ENCODE measurements around the gene ZBTB7C. TPM values are rescaled to one million over a fixed set of nuclear protein-coding genes. Genes with fewer than 3 reads are reported as not detected.

ZBTB7C gene
- under 0.01 TPM in 1 of 2 replicates, not detected in the other for total RNA-seq

DNA sequence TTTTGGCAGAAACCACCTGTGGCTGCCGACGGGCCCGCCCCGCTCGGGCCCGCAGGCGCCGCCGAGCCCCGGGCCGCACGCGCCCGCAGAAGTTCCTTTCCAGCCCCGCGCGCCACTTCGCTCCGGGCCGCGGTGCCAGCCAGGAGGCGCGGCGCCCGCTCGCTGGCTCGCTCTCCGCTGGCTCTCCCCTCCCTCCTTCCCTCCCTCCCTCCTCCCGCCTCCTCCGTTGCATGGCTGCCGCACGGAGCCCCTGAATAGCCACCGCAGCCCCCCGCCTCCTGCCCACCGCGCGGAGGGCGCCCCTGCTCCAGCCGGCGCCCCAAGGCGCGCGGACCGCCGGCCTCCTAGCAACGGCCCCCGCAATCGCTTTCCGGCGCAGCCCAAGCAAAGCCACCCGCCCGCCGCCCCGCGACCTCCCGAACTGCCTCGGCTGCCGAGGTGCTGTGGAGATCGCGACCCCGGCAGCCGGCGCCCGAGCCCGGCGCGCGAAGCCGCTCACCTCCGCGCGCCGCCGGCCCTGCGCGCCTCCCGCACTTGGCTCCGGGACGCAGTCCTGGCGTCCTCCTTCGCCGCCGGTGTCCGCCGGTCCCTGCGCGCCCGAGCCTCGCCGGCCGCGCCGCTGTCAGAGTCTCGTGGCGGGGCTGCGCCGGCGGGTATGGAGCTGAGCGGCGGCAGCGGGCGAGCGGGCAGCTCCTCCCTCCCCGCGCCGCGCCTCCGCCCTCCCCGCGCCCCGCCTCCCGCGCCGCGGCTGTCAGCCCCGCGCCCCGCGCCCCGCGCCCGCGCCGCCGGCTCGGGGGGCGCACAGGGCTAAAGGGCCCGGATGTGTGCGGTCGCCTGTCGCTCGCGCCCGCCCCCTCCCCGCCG lies at the start of gene ZBTB7C:
Gene ZBTB7C, minus strand, starts transcription at position 657 of the 864 bp plus-strand sequence.

Other genes with a start within 250 kb of the ZBTB7C start
- gene CTIF, start 129.6 kb upstream of the ZBTB7C start, total RNA-seq = 16.2 and 18.4 TPM in 2 replicates

Data from bronchial smooth muscle cell (primary cell).